GM12891 (cell line): ENCODE results near the gene GNG13.

ENCODE experiments used
- PAX5 ChIP-seq: IDR thresholded peaks from 2 replicates; pipeline ENCODE4 v1.6.1; 2011; ENCODE audit warnings: low read length, moderate library complexity, mild to moderate bottlenecking; ENCODE audit not compliant: insufficient read depth, severe bottlenecking
- POLR2A ChIP-seq: IDR thresholded peaks from 2 replicates; pipeline ENCODE4 v1.6.1; 2011; ENCODE audit warnings: low read depth, low read length, control low read depth
- POLR2AphosphoS5 ChIP-seq: IDR thresholded peaks from 2 replicates; pipeline ENCODE4 v1.6.1; 2011; ENCODE audit warnings: low read depth, low read length, control low read depth
- POU2F2 ChIP-seq: IDR thresholded peaks from 2 replicates; pipeline ENCODE4 v1.6.1; 2011; ENCODE audit warnings: low read depth, mild to moderate bottlenecking, control low read depth, low read length, moderate library complexity
- SPI1 ChIP-seq: IDR thresholded peaks from 2 replicates; pipeline ENCODE4 v1.6.1; 2011; ENCODE audit warnings: low read depth, low read length, control low read depth
- TAF1 ChIP-seq: IDR thresholded peaks from 2 replicates; pipeline ENCODE4 v1.6.1; 2011; ENCODE audit warnings: low read depth, low read length, control low read depth

DNA sequence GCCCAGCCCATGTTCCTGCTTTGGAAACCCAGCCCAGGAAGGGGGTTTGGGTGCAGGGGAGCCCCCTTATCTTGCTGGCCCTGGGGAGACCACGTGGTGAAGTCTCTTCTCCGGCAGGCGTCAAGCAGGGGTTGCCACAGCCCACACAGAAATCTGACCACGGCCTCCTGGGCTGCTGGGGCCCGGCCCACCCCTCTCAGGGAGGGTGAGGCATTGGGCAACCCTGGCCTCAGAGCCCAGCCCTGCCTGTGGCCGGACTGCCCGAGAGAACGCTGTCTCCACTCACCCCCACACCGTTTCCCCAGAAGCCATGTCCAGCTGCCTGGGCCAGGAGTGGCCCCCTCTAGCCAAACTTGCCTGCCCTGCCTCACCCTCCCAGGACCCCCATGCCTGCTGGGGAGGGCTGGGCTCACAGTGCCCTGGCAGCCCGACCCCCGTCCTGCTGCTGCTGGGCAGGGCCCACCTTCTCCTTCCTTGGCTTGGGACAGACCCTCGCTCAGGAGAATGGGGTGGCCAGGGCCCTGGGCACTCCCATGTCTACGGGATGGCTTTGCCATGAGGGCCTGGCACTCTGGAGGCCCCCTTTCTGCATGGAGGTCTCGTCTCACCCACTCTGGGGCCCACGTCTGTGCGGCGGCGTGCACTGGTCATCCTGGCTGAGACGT lies 19.1 kb downstream of the GNG13 start:
- TF ChIP-seq POLR2A: no peak
- no peak for TF ChIP-seq POLR2AphosphoS5
- no peak for TF ChIP-seq TAF1
- no peak for TF ChIP-seq POU2F2
- TF ChIP-seq SPI1: no peak
- TF ChIP-seq PAX5: no peak
